A673 (cell line): ENCODE data around the gene RANBP3. TPM values are rescaled to one million over a fixed set of nuclear protein-coding genes. Genes with fewer than 3 reads are reported as not detected.

Experiments
- BruUV-seq: library from RNA; stranded (reverse); fragments of 400-500 nt; replicated peaks from 2 replicates; lab custom pipeline; 2021; lab: Mats Ljungman, UMichigan
- CTCF ChIA-PET: fragments of 300-600 bp; sonication (Branson Sonifier 250); formaldehyde crosslinking; loops from one replicate; lab custom pipeline; 2022; ENCODE audit warnings: antibody characterized with exemption; lab: Charles Lee
- POLR2A ChIA-PET: fragments of 300-600 bp; sonication (Branson Sonifier 250); formaldehyde crosslinking; loops from one replicate; lab custom pipeline; 2022; ENCODE audit warnings: antibody characterized with exemption; ENCODE audit not compliant: low non-redundant PET; lab: Charles Lee
- DNase-seq: peaks from one replicate; pipeline ENCODE4 v3.0.0-alpha.2; 2015; ENCODE audit warnings: low spot score
- H3K27ac ChIP-seq: fragments of 200-600 bp; sonication (generic); 2 replicates; pipeline ENCODE4 v1.5.1; 2016; ENCODE audit warnings: mixed run types, low read depth, mild to moderate bottlenecking, mixed read lengths, antibody characterized with exemption, low read length; ENCODE audit not compliant: poor library complexity, severe bottlenecking
- H3K27me3 ChIP-seq: fragments of 200-600 bp; sonication (generic); replicated peaks from 2 replicates; pipeline ENCODE4 v1.6.1; 2017; ENCODE audit warnings: mixed run types, low read depth, mild to moderate bottlenecking, mixed read lengths, antibody characterized with exemption, low read length; ENCODE audit not compliant: insufficient read depth, poor library complexity
- H3K36me3 ChIP-seq: fragments of 200-600 bp; sonication (generic); 2 replicates; pipeline ENCODE4 v1.6.1; 2016; ENCODE audit warnings: mixed run types, mild to moderate bottlenecking, mixed read lengths, antibody characterized with exemption, low read length; ENCODE audit not compliant: insufficient read depth, poor library complexity, severe bottlenecking
- H3K4me1 ChIP-seq: fragments of 200-600 bp; sonication (generic); 2 replicates; pipeline ENCODE4 v1.6.1; 2017; ENCODE audit warnings: mixed run types, mild to moderate bottlenecking, mixed read lengths, antibody characterized with exemption, low read length; ENCODE audit not compliant: insufficient read depth, poor library complexity, severe bottlenecking
- H3K4me3 ChIP-seq: fragments of 200-600 bp; sonication (generic); 2 replicates; pipeline ENCODE4 v1.5.1; 2016; ENCODE audit warnings: low read depth, mixed run types, mild to moderate bottlenecking, mixed read lengths, low read length; ENCODE audit not compliant: poor library complexity, severe bottlenecking
- H3K9me3 ChIP-seq: fragments of 200-600 bp; sonication (generic); 2 replicates; pipeline ENCODE4 v1.6.1; 2016; ENCODE audit warnings: mixed run types, low read depth, mild to moderate bottlenecking, mixed read lengths, antibody characterized with exemption, low read length; ENCODE audit not compliant: poor library complexity, severe bottlenecking
- CTCF ChIP-seq: fragments of 300-800, 200-600 bp; sonication (generic); conservative IDR thresholded peaks from 2 replicates; pipeline ENCODE4 v1.5.1; 2017; ENCODE audit warnings: low read depth, mild to moderate bottlenecking, antibody characterized with exemption, low read length, moderate library complexity, mixed read lengths
- EZH2 ChIP-seq: fragments of 200-600 bp; sonication (generic); IDR thresholded peaks from 2 replicates; pipeline ENCODE4 v1.6.1; 2017; ENCODE audit warnings: borderline replicate concordance, low read depth, mild to moderate bottlenecking, mixed read lengths, antibody characterized with exemption, low read length; ENCODE audit not compliant: poor library complexity, severe bottlenecking
- intact Hi-C: fragments of 100-400 bp; cut with micrococcal nuclease; formaldehyde crosslinking; loops from one replicate; pipeline ENCODE4 v1.10.0; 2022; ENCODE audit not compliant: unreplicated experiment
- total RNA-seq: library from RNA; stranded (reverse); gene quantifications from 2 replicates; pipeline ENCODE4 v1.2.3, GENCODE V29; 2021

RANBP3 gene
- total RNA-seq, 1 experiment from 2014 or later: 130 TPM

GRCh38 chr19:5929625-5930024 lies 48.3 kb downstream of the RANBP3 start:
- intact Hi-C loops: no loop called here
- no peak overlapping the region for H3K4me3 ChIP-seq
- peaks cover 75% of the 10 kb centered on the region for H3K36me3 ChIP-seq
- POLR2A ChIA-PET: no interaction called here
- DNase-seq: no peak
- H3K27me3 ChIP-seq: no peaks in the 10 kb centered on the region
- TF ChIP-seq CTCF: no peak
- no peak for TF ChIP-seq EZH2
- no peaks in the 10 kb centered on the region for H3K9me3 ChIP-seq
- H3K27ac ChIP-seq: no peak overlapping the region
- CTCF ChIA-PET: no interaction called here
- H3K4me1 ChIP-seq: no peaks in the 10 kb centered on the region
- no TSS peak for BruUV-seq

- DNase-seq: no peak
- CTCF ChIA-PET: no interaction called here
- no peak for TF ChIP-seq CTCF
- no peak for TF ChIP-seq EZH2
- intact Hi-C loops: no loop called here
- no TSS peak for BruUV-seq
- no peaks in the 10 kb centered on the region for H3K4me1 ChIP-seq
- no peaks in the 10 kb centered on the region for H3K9me3 ChIP-seq
- peaks cover 79% of the 10 kb centered on the region for H3K36me3 ChIP-seq
- POLR2A ChIA-PET: no interaction called here
- no peak overlapping the region for H3K27ac ChIP-seq
- no peaks in the 10 kb centered on the region for H3K27me3 ChIP-seq
- H3K4me3 ChIP-seq: no peak overlapping the region
Measured at GRCh38 chr19:5929179-5929578, 48.8 kb downstream of the RANBP3 start.

DNA sequence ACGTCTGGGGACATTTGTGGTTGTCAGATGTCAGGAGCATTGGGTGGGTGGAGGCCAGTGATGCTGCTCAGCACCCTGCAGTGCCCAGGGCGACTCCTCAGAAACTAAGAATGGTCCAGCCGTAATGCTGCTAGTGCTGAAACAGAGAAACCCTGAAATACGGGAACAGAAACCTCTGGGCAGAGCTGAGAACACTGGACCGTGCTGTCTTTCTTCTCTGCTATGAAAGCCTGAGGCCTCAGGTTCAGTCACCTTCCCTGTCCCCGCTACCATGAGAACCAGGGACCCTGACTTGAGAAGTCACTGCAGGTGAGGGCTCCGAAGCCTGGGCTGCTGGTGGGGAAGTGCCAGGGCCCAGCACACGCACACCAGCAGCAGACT lies 50.5 kb downstream of the RANBP3 start:
- no TSS peak for BruUV-seq
- Histone ChIP-seq H3K9me3 (no peaks in the 10 kb centered on the region), H3K4me1 (no peaks in the 10 kb centered on the region), H3K27ac (no peak overlapping the region), H3K27me3 (no peaks in the 10 kb centered on the region), H3K36me3 (peaks cover 88% of the 10 kb centered on the region), H3K4me3 (no peak overlapping the region)
- ChIA-PET CTCF (no interaction called here), POLR2A (no interaction called here)
- intact Hi-C loops: no loop called here
- no peak for DNase-seq
- TF ChIP-seq CTCF: no peak
- TF ChIP-seq EZH2: no peak
